Activated naive CD4-positive, alpha-beta T cell treated with anti-CD3 and anti-CD28 coated beads, Interleukin-2, amount 50 U/mL, for 24 hours (primary cell): ENCODE results near the gene ATG16L1.

ENCODE experiments used
- H3K27ac Mint-ChIP-seq: one replicate; pipeline ENCODE4 v1.8.0; 2021; ENCODE audit warnings: mild to moderate bottlenecking, mixed read lengths
- H3K27me3 Mint-ChIP-seq: one replicate; pipeline ENCODE4 v1.8.0; 2021; ENCODE audit warnings: mixed read lengths
- H3K36me3 Mint-ChIP-seq: one replicate; pipeline ENCODE4 v1.8.0; 2021; ENCODE audit warnings: mixed read lengths
- H3K4me1 Mint-ChIP-seq: one replicate; pipeline ENCODE4 v1.8.0; 2021; ENCODE audit warnings: mixed read lengths
- H3K4me3 Mint-ChIP-seq: one replicate; pipeline ENCODE4 v1.8.0; 2021; ENCODE audit warnings: mild to moderate bottlenecking, mixed read lengths
- H3K9me3 Mint-ChIP-seq: one replicate; pipeline ENCODE4 v1.8.0; 2021; ENCODE audit warnings: mixed read lengths

The ATG16L1 gene

GRCh38 chr2:233251306-233252116 is at the start of gene ATG16L1:
TSS of gene ATG16L1 (plus strand) at chr2:233251673. CDS start at chr2:233251828, 155 bp downstream.
- peaks cover 2% of the 10 kb centered on the region for H3K36me3 Mint-ChIP-seq
- H3K27ac Mint-ChIP-seq: peak within 1 kb of the TSS; percentile 96
- peak within 1 kb of the TSS; percentile 96 for H3K4me3 Mint-ChIP-seq
- H3K9me3 Mint-ChIP-seq: no peaks in the 10 kb centered on the region
- H3K27me3 Mint-ChIP-seq: no peaks in the 10 kb centered on the region
- H3K4me1 Mint-ChIP-seq: peaks cover 72% of the 10 kb centered on the region

DNA sequence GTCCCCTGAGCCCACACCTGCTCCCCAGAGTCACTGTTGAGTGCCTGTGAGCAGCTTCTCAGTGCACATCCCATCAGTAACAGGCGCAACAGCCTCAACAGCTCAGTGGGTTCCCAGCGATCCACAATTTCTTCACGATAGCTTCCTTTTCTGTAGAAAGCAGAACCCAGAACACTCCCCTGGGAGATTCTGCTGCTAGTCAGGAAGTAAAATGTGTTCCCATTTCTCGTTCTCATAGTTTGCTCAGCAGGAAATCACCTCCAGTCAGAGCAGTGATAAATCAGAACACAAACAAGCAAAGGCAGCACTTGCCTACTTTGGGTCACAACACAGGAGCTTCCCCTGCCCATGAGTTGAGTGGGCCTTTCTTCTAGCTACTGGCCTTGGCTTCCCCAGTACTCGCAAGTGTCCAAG is 48.9 kb upstream of the ATG16L1 start:
- no peaks in the 10 kb centered on the region for H3K27me3 Mint-ChIP-seq
- H3K27ac Mint-ChIP-seq: no peak overlapping the region
- H3K4me3 Mint-ChIP-seq: no peak overlapping the region

GRCh38 chr2:233203060-233203459 is 48.4 kb upstream of the ATG16L1 start:
- Mint-ChIP-seq H3K27ac (no peak overlapping the region), H3K27me3 (no peaks in the 10 kb centered on the region), H3K4me3 (no peak overlapping the region)

More for the DNA sequence above, 48.9 kb upstream of the ATG16L1 start:
- H3K4me1 Mint-ChIP-seq: peaks cover under 1% of the 10 kb centered on the region
- H3K9me3 Mint-ChIP-seq: no peaks in the 10 kb centered on the region
- H3K36me3 Mint-ChIP-seq: peaks cover 27% of the 10 kb centered on the region

GRCh38 chr2:233204286-233204936 is 47.1 kb upstream of the ATG16L1 start:
- H3K27me3 Mint-ChIP-seq: no peaks in the 10 kb centered on the region
- H3K4me3 Mint-ChIP-seq: no peak overlapping the region
- no peaks in the 10 kb centered on the region for H3K9me3 Mint-ChIP-seq
- no peak overlapping the region for H3K27ac Mint-ChIP-seq
- H3K4me1 Mint-ChIP-seq: peaks cover 7% of the 10 kb centered on the region
- H3K36me3 Mint-ChIP-seq: peaks cover 24% of the 10 kb centered on the region

More at GRCh38 chr2:233203060-233203459, 48.4 kb upstream of the ATG16L1 start:
- H3K36me3 Mint-ChIP-seq: peaks cover 24% of the 10 kb centered on the region
- H3K9me3 Mint-ChIP-seq: no peaks in the 10 kb centered on the region
- peaks cover 3% of the 10 kb centered on the region for H3K4me1 Mint-ChIP-seq

DNA sequence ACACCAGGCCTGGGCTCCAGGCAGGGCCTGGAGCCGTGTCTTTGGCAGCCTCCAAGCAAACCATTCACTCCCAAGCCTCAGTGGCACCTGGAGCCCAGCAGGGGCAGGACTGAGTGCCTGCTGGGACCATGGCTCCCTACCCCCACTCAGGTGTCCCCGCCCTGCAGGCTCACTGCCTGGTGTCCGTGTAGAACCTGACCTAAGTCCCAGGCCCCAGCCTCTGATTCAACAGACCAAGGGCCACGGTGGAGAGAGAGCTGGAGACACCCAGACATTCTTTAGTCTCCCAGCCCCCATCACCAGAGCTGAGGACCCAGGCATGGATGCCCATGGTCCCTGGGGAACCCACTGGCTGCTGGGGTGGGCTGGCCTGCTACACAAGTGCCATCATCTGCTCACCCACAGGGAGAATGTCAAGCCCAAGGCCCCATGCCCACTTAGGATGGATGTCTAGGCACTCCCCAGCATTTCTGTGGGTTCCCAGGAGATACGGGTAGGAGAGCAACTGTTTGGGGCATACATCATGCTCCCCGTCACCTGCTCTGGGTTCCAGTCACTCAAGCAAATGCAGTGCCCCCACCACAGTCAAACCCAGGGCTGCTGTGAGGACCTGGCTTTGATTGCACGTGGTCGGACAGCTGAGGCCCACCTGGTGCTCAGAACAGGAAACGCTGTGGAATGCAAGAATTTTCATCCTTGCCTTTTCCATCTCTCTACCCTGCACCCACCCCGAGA is 42.9 kb upstream of the ATG16L1 start:
- H3K27me3 Mint-ChIP-seq: no peaks in the 10 kb centered on the region
- peaks cover 11% of the 10 kb centered on the region for H3K4me1 Mint-ChIP-seq
- no peaks in the 10 kb centered on the region for H3K9me3 Mint-ChIP-seq
- H3K36me3 Mint-ChIP-seq: peaks cover 4% of the 10 kb centered on the region
- peak overlapping the region; percentile 70 for H3K27ac Mint-ChIP-seq
- no peak overlapping the region for H3K4me3 Mint-ChIP-seq

GRCh38 chr2:233209117-233209532 is 42.3 kb upstream of the ATG16L1 start:
- no peaks in the 10 kb centered on the region for H3K27me3 Mint-ChIP-seq

DNA sequence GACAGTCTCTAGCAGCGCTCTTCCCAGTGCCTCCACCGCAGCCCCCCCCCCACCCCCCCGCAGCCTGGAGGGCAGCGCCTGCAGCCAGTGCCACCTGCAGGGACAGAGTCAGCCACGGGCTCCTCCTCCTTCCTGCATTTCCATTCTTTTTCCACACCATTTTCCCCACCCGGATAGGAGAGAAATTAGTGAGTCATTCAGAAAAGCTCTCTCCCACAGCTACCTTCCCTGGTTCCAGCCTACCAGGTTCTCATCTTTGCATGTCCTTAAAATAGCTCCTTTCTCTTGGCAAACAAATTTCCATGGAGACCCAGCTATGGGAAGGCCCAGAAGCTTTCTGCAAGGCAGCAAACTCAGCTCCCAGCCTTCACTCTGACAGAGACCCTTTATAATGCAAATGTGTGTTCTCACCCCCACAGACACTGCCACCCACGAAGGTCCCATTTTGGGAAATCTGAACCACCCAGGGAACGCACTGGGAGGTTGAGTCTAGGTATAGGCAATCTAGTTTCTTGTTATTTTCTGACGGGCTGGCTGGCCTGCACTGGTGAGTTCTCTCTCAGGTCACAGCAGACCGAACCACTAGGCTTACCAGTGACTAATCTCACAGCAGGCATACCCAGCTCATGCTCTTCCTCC is 41.8 kb upstream of the ATG16L1 start:
- Mint-ChIP-seq H3K36me3 (peaks cover 2% of the 10 kb centered on the region), H3K27me3 (no peaks in the 10 kb centered on the region), H3K4me3 (no peak overlapping the region), H3K27ac (peak overlapping the region; percentile 55), H3K9me3 (no peaks in the 10 kb centered on the region), H3K4me1 (peaks cover 11% of the 10 kb centered on the region)

More at GRCh38 chr2:233209117-233209532, 42.3 kb upstream of the ATG16L1 start:
- no peak overlapping the region for H3K4me3 Mint-ChIP-seq
- peak overlapping the region; percentile 68 for H3K27ac Mint-ChIP-seq
- peaks cover 2% of the 10 kb centered on the region for H3K36me3 Mint-ChIP-seq
- H3K4me1 Mint-ChIP-seq: peaks cover 11% of the 10 kb centered on the region
- H3K9me3 Mint-ChIP-seq: no peaks in the 10 kb centered on the region

DNA sequence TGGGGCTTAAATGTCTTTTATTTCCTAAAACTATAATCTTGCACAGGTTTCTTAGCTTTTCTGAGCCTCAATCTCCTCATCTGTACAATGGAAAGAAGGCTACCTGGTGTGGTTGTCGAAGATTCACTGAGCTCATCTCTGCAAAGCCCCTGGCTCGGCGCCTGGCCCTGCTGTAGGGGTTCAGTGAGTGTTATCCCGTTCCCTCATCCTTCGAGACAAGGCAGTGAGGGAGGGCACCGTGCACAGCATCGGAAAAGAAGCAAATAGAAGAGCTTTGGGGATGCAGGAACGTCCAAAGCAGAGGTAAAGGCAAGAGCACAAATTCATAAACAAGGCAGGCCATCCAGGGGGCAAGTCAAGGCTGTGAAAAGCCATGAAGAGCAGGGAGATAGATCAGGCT is 41.2 kb upstream of the ATG16L1 start:
- no peaks in the 10 kb centered on the region for H3K36me3 Mint-ChIP-seq
- H3K4me1 Mint-ChIP-seq: peaks cover 11% of the 10 kb centered on the region
- H3K4me3 Mint-ChIP-seq: no peak overlapping the region
- H3K9me3 Mint-ChIP-seq: no peaks in the 10 kb centered on the region
- H3K27ac Mint-ChIP-seq: no peak overlapping the region
- H3K27me3 Mint-ChIP-seq: no peaks in the 10 kb centered on the region

DNA sequence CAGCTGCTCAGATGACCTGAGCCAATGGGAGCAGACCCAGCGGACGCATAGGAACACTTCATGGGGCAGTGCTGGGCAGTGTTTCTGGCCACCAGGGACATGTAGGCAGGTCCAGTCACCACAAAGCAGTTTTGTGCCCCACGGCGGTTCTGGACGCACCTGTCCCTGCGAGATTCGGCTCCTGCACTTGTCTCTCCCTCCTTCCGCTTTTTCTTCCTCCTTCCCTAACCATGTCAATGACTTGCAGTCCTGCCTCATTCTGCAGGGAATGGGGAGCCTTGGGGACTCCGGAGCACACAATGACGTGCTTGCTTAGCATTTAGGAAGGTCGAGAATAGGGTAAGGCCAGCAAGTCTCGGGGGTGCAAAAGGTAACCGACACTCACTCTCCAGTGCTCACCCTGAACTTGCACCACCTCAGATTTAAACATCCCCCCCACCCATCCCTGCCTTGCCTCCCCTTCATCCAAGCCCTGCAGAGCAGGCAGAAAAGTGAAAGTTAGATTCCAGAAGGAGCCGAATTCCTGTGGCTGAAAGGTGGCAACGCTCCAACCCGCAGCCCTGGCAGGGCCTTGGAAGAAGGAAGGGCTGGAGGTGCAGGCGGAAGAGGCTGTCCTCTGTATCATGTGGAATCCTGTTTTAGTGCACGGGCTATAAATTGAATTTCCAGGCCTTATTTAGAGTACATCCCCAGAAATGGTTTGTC is 40.5 kb upstream of the ATG16L1 start:
- no peaks in the 10 kb centered on the region for H3K36me3 Mint-ChIP-seq
- H3K4me3 Mint-ChIP-seq: no peak overlapping the region
- peaks cover 11% of the 10 kb centered on the region for H3K4me1 Mint-ChIP-seq
- H3K27me3 Mint-ChIP-seq: no peaks in the 10 kb centered on the region
- H3K9me3 Mint-ChIP-seq: no peaks in the 10 kb centered on the region
- H3K27ac Mint-ChIP-seq: peak overlapping the region; percentile 21

DNA sequence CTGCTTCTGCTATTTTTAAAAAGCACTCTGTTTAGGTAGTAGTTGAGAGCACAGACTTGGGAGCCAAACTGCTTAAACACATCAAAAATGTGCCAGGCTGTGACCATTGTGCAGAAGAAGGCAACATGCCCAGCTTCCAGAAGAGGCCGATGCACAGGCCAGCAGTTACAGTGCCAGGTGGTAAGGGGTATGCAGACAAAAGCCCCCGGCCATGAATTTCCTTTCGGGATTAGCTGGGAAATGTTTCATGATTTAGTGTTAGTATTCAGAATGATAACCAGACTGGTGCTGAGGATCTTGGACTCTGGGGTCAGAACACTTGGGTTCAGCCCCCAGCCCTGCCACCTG is 40.0 kb upstream of the ATG16L1 start:
- Mint-ChIP-seq H3K27ac (no peak overlapping the region), H3K27me3 (no peaks in the 10 kb centered on the region), H3K4me3 (no peak overlapping the region), H3K9me3 (no peaks in the 10 kb centered on the region), H3K36me3 (no peaks in the 10 kb centered on the region), H3K4me1 (peaks cover 11% of the 10 kb centered on the region)

DNA sequence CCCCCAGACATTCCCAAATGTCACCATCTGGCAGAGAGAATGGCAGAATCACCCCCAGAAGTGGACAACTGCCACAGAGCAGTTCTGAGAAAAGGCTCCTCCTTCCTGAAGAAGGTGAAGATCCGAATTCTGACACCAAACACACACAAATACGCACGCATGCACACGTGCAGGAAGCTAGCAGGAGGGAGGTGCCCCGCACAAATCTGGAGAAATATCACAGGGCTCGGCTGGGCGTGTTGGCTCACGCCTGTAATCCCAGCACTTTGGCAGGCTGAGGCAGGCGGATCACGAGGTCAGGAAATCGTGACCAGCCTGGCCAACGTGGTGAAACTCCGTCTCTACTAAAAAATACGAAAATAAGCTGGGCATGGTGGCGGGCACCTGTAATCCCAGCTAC is 38.5 kb upstream of the ATG16L1 start:
- Mint-ChIP-seq H3K4me1 (peaks cover 8% of the 10 kb centered on the region), H3K36me3 (no peaks in the 10 kb centered on the region), H3K27me3 (no peaks in the 10 kb centered on the region), H3K9me3 (no peaks in the 10 kb centered on the region), H3K27ac (no peak overlapping the region), H3K4me3 (no peak overlapping the region)

- no peaks in the 10 kb centered on the region for H3K9me3 Mint-ChIP-seq
- peaks cover 7% of the 10 kb centered on the region for H3K4me1 Mint-ChIP-seq
- no peak overlapping the region for H3K27ac Mint-ChIP-seq
- H3K27me3 Mint-ChIP-seq: no peaks in the 10 kb centered on the region
- no peak overlapping the region for H3K4me3 Mint-ChIP-seq
- no peaks in the 10 kb centered on the region for H3K36me3 Mint-ChIP-seq
These were observed 37.5 kb upstream of the ATG16L1 start for GRCh38 chr2:233213975-233214374.

DNA sequence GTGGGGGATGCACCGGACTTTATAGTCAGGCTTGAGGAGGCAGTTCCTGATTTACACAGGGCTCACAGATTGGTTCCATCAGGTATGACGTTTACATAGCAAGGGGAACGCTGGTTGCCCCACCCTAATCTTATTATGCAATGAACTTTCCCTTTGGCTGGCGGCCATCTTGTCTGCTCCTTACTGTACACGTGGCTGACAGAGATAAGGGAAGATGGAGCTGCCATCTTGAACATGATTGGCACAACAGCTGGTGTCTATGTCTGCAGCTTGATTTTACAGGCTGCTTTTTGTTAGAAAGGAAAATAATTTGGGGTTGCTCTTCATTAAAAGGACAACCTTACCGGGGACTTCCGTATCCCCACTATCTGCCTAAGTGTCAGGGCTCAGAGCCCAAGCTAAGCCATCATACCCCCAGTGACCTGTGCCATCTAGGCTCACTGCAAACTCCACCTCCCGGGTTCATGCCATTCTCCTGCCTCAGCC is 33.5 kb upstream of the ATG16L1 start:
- H3K27me3 Mint-ChIP-seq: no peaks in the 10 kb centered on the region
- H3K36me3 Mint-ChIP-seq: no peaks in the 10 kb centered on the region
- H3K27ac Mint-ChIP-seq: no peak overlapping the region

DNA sequence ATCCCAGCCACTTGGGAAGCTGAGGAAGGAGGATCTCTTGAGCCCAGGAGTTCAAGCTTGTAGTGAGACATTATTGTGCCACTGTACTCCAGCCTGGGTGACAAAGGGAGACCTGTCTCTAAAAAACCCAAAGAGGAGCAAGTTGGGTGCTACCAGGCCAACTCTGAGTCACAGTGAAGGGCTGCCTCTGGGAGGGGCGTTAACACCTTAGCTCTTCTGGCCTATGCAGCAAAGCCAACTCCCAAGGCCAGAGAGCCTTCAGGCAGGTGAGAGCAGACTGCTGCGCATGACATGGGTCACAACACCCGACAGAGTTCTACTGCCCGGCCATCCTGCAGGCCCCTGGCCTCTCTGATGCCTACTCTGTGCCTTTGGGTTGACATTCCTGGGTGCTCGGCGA is 32.6 kb upstream of the ATG16L1 start:
- Mint-ChIP-seq H3K4me1 (no peaks in the 10 kb centered on the region), H3K4me3 (no peak overlapping the region), H3K9me3 (no peaks in the 10 kb centered on the region), H3K27ac (no peak overlapping the region), H3K27me3 (no peaks in the 10 kb centered on the region), H3K36me3 (no peaks in the 10 kb centered on the region)

More for the DNA sequence above, 33.5 kb upstream of the ATG16L1 start:
- Mint-ChIP-seq H3K4me1 (no peaks in the 10 kb centered on the region), H3K4me3 (no peak overlapping the region), H3K9me3 (no peaks in the 10 kb centered on the region)

- no peaks in the 10 kb centered on the region for H3K36me3 Mint-ChIP-seq
- H3K27ac Mint-ChIP-seq: no peak overlapping the region
- no peak overlapping the region for H3K4me3 Mint-ChIP-seq
- no peaks in the 10 kb centered on the region for H3K9me3 Mint-ChIP-seq
- no peaks in the 10 kb centered on the region for H3K27me3 Mint-ChIP-seq
- H3K4me1 Mint-ChIP-seq: no peaks in the 10 kb centered on the region
These were observed 31.6 kb upstream of the ATG16L1 start for GRCh38 chr2:233219848-233220247.
